NCI-H524 treated with DMSO at 0.1 percent for 48 hours (cell line): ENCODE measurements around the gene PSORS1C1.
"Not testable (repeated sequence)": the region's sequence is repeated elsewhere in the genome, so short reads cannot be mapped to it uniquely, and the experiment has no call there.

ENCODE experiments used
- DNase-seq: peaks from one replicate; lab custom pipeline; 2025; lab: John Stamatoyannopoulos, UW

Gene PSORS1C1

DNA sequence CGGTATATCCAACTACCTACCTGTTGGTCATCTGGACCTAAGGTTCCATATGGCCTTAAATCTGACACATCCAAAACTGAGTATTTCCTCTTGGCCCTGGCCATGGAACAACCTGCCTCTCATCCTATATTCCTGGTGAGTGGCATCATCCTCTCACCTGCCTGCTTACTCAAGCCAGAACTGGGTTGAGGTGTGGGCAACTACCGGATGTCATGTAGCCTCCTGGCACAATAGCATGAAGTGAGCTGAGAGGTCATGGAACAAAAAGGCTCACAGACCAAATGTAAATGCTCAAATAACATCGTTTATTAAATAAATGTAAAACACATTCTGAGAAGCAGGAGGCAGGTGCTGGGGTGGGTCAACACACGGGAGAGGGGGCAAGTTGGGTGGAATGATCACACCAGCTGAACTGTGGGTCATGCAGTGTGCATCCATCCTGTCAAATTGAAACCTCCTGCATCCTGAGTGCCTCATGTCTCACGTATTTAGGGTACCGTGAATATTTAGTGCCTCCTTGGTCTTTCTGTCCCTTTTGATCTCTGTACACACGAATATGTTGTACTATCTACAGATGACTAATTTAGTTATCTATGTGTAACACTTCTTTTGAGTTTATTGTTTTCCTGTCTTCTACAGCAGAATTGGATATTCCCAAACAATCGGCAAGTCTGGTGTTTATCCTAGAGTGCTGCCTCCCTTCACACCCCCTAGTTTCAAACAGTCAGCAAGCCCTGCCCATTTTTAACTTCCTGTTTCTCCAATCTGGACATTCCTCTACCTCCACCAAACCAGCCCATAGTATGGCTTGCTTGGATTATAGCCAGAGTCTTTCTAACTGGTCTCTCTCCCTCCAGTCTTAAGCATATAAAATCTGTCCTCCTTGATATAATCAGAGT, 63.8 kb downstream of the PSORS1C1 start:
- no peak for DNase-seq

- no peak for DNase-seq
Observed at GRCh38 chr6:31179042-31179386, 64.4 kb downstream of the PSORS1C1 start.

- no peak for DNase-seq
Observed at GRCh38 chr6:31179896-31180295, 65.3 kb downstream of the PSORS1C1 start.

- DNase-seq = no peak
Observed at GRCh38 chr6:31180500-31180899, 65.9 kb downstream of the PSORS1C1 start.

GRCh38 chr6:31183287-31183686, 68.7 kb downstream of the PSORS1C1 start:
- DNase-seq = not testable (repeated sequence)

DNA sequence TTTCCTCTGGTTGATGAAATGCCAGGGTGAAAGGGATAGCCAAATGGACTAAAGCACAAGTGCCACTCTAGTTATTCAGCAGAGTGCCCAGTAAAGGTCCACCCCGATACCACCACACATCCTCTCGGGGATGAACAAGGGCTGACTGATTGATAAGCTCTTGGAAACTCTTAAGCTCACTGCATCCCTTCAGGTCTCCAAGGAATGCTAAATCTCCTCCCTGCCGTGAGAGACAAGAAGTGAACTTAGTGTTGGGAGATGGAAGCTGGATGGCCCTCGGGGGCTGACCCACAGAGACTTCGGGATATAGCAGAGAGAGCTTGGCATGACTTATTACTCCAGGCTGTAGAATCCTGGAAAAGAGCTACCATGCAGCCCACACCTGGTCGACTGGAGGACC, 69.3 kb downstream of the PSORS1C1 start:
- not testable (repeated sequence) for DNase-seq

DNA sequence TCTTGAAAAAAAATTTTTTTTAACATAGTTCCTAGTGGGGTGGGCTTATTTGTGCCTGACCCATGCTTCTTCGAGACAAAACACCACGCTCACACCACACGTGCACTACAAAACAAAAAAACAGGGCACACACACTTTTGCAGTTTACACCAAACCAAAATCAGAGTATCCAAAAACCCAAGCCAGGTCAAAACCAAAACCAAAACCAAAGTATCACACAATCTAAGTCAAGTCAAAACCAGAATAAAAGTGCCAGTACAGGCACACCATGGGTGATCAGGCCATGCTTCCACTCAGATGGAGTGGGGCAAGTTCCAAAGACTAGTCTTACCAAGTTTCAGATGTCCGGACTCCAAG, 71.1 kb downstream of the PSORS1C1 start:
- DNase-seq = not testable (repeated sequence)

GRCh38 chr6:31186052-31186734, 71.6 kb downstream of the PSORS1C1 start:
- no peak for DNase-seq

DNA sequence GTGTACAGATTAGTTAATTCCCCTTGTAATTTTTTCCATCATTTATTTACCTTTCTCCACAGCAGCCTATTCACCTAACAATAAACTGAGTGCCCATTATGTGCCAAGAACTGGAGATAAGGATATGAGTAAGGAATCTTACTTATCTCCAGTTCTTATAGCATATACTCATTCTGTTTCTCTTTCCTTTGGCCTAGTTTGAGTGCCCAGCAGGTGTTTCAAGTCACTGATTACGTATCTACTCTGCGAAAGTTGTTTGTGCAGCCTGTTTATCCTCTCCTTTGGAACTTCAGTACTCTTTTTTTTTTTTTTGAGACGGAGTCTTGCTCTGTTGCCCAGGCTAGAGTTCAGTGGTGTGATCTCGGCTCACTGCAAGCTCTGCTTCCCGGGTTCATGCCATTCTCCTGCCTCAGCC, 73.2 kb downstream of the PSORS1C1 start:
- DNase-seq = no peak

- not testable (repeated sequence) for DNase-seq
Observed at GRCh38 chr6:31189223-31189622, 74.6 kb downstream of the PSORS1C1 start.
